HCT116 (cell line): Measurements from ENCODE around the gene AOAH. TPM values are rescaled to one million over a fixed set of nuclear protein-coding genes. Genes with fewer than 3 reads are reported as not detected.

Experiments
- ATAC-seq: fragments of 200-7000 bp; cut with Tn5 transposase; 2 replicates; pipeline ENCODE4 v1.9.1; 2020; ENCODE audit warnings: mild to moderate bottlenecking, moderate library complexity
- BruUV-seq: library from RNA; stranded (reverse); fragments of 400-500 nt; replicated peaks from 2 replicates; lab custom pipeline; 2021; lab: Mats Ljungman, UMichigan
- CTCF ChIA-PET: fragments of 300-600 bp; sonication (Branson Sonifier 250); formaldehyde crosslinking; loops from one replicate; lab custom pipeline; 2021; ENCODE audit warnings: antibody characterized with exemption; lab: Charles Lee
- POLR2A ChIA-PET: fragments of 300-600, 350-600 bp; sonication (Branson Sonifier 250); formaldehyde crosslinking; loops from one replicate; lab custom pipeline; 2021; ENCODE audit warnings: antibody characterized with exemption; lab: Charles Lee
- RAD21 ChIA-PET, 2 experiments: fragments of 300-600 bp; sonication (Branson Sonifier 250); formaldehyde crosslinking; loops; one replicate each; lab custom pipeline; 2023; ENCODE audit warnings: low total read pairs in 2 of 2; ENCODE audit not compliant: uncharacterized antibody in 2 of 2, unreplicated experiment in 2 of 2, low non-redundant PET in 1 of 2; lab: Charles Lee
- DNase-seq: peaks from one replicate; pipeline ENCODE4 v3.0.0-alpha.2; 2010; ENCODE audit warnings: low read depth, low spot score
- H2AFZ ChIP-seq: fragments of 200-600 bp; shearing (Covaris generic), sonication (generic); 2 replicates; pipeline ENCODE4 v1.6.1; 2017; ENCODE audit warnings: low read depth, mixed run types, mixed read lengths, antibody characterized with exemption, low read length; ENCODE audit not compliant: poor library complexity, severe bottlenecking
- H3K27ac ChIP-seq: 2 replicates; pipeline ENCODE4 v1.5.1; 2012; ENCODE audit warnings: low read depth, low read length
- H3K27me3 ChIP-seq: fragments of 200-600 bp; sonication (generic); 2 replicates; pipeline ENCODE4 v1.6.1; 2016; ENCODE audit warnings: mixed run types, low read length, mixed read lengths; ENCODE audit not compliant: insufficient read depth
- H3K36me3 ChIP-seq, 2 experiments: fragments of 200-500 bp in 1 of 2; fragments of 200-600 bp in 1 of 2; sonication (Bioruptor generic) in 1 of 2; sonication (generic) in 1 of 2; 2 replicates each; pipeline versions ENCODE4 v1.5.1 to v1.6.1; 2014 to 2016; ENCODE audit warnings: low read length in 2 of 2, inconsistent platforms in 1 of 2, mixed read lengths in 1 of 2, mixed run types in 1 of 2; ENCODE audit not compliant: insufficient read depth in 2 of 2, control insufficient read depth in 1 of 2
- H3K4me1 ChIP-seq, 2 experiments: fragments of 200-600 bp in 1 of 2; sonication (generic) in 1 of 2; 2 replicates each; pipeline versions ENCODE4 v1.5.1 to v1.6.1; 2012 to 2017; ENCODE audit warnings: low read length in 2 of 2, inconsistent platforms in 1 of 2, mild to moderate bottlenecking in 1 of 2, mixed read lengths in 1 of 2, mixed run types in 1 of 2, moderate library complexity in 1 of 2; ENCODE audit not compliant: insufficient read depth in 2 of 2, control insufficient read depth in 1 of 2
- H3K4me2 ChIP-seq: fragments of 200-600 bp; sonication (generic); 2 replicates; pipeline ENCODE4 v1.6.1; 2017; ENCODE audit warnings: mixed run types, low read length, mixed read lengths
- H3K4me3 ChIP-seq, 2 experiments: fragments of 200-600 bp in 1 of 2; sonication (generic) in 1 of 2; replicated peaks in 1 of 2; 2 replicates each; pipeline ENCODE4 v1.5.1; 2011 to 2016; ENCODE audit warnings: low read length in 2 of 2, control low read depth in 1 of 2, low read depth in 1 of 2, mild to moderate bottlenecking in 1 of 2, mixed read lengths in 1 of 2, mixed run types in 1 of 2
- H3K79me2 ChIP-seq: fragments of 200-600 bp; sonication (generic); 2 replicates; pipeline ENCODE4 v1.6.1; 2017; ENCODE audit warnings: mild to moderate bottlenecking, mixed run types, low read length, moderate library complexity, mixed read lengths; ENCODE audit not compliant: insufficient read depth
- H3K9ac ChIP-seq: fragments of 200-600 bp; sonication (generic); 2 replicates; pipeline ENCODE4 v1.6.1; 2016; ENCODE audit warnings: low read length, mixed read lengths
- H3K9me2 ChIP-seq: fragments of 200-600 bp; sonication (generic), shearing (Covaris generic); 2 replicates; pipeline ENCODE4 v1.6.1; 2017; ENCODE audit warnings: mixed run types, mild to moderate bottlenecking, moderate library complexity; ENCODE audit not compliant: insufficient read depth
- H3K9me3 ChIP-seq, 2 experiments: fragments of 200-500 bp in 1 of 2; fragments of 200-600 bp in 1 of 2; sonication (Bioruptor generic) in 1 of 2; sonication (generic) in 1 of 2; 2 replicates each; pipeline ENCODE4 v1.6.1; 2014 to 2017; ENCODE audit warnings: low read length in 2 of 2, mixed read lengths in 2 of 2, inconsistent platforms in 1 of 2, low read depth in 1 of 2, mild to moderate bottlenecking in 1 of 2, mixed run types in 1 of 2, moderate library complexity in 1 of 2; ENCODE audit not compliant: control insufficient read depth in 1 of 2, insufficient read depth in 1 of 2
- H4K20me1 ChIP-seq: fragments of 200-600 bp; sonication (generic), shearing (Covaris generic); 2 replicates; pipeline ENCODE4 v1.6.1; 2017; ENCODE audit warnings: mixed run types, mild to moderate bottlenecking, moderate library complexity; ENCODE audit not compliant: insufficient read depth
- EGR1 ChIP-seq: IDR thresholded peaks from 2 replicates; pipeline ENCODE4 v1.6.1; 2012; ENCODE audit warnings: low read depth
- intact Hi-C: fragments of 100-400 bp; cut with micrococcal nuclease; formaldehyde crosslinking; loops from 2 replicates; pipeline ENCODE4 v1.10.0; 2022
- total RNA-seq: library from RNA; stranded (reverse); gene quantifications from one replicate; pipeline ENCODE4 v1.2.1, GENCODE V29; 2021; ENCODE audit not compliant: unreplicated experiment
- TF ChIP-seq, protein P1 (sequence below): IDR thresholded peaks from 2 replicates; pipeline ENCODE4 v1.6.1; 2012; ENCODE audit warnings: low read depth

AOAH gene
- total RNA-seq, 1 experiment from 2014 or later, result 1.1 TPM

DNA sequence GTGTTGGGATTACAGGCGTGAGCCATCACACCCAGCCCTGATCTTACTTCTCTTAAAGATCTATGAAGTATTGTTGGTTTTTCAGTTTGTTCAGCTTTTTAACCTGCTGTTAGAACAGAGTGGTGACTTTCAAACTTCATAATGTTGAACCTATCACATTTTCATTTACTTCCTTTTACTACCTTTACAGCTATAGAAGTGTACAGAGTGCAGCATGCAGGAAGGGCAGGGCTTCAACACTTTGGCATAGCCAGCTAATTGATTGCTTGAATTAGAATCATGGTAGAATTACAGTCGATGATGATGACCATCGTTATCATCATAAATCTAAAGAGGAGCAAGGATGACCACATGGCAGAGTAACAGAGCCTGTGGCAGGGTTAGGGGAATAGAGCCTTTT is 55.5 kb downstream of the AOAH start:
- no peaks in the 10 kb centered on the region for H3K79me2 ChIP-seq
- RAD21 ChIA-PET, result interaction anchor here in 1 of 2 experiments (1.6 kb wide), 1 partner anchor 513 kb away, joined by 4 read pairs; no protein-coding TSS in a partner anchor
- no peak overlapping the region for H2AFZ ChIP-seq
- POLR2A ChIA-PET, result interaction anchor here (0.5 kb wide), 1 partner anchor 16 kb away, joined by 4 read pairs; no protein-coding TSS in a partner anchor
- H3K27me3 ChIP-seq, result no peaks in the 10 kb centered on the region
- no TSS peak for BruUV-seq
- no peaks in the 10 kb centered on the region for H3K9me2 ChIP-seq
- H3K4me2 ChIP-seq, result no peak overlapping the region
- DNase-seq, result no peak
- no peaks in the 10 kb centered on the region for H3K36me3 ChIP-seq
- no peak overlapping the region for H3K9ac ChIP-seq
- no peak overlapping the region for H3K27ac ChIP-seq
- no peaks in the 10 kb centered on the region for H3K9me3 ChIP-seq
- H3K4me3 ChIP-seq, result no peak overlapping the region
- H4K20me1 ChIP-seq, result no peaks in the 10 kb centered on the region
- CTCF ChIA-PET, result interaction anchor here (0.6 to 3.1 kb wide), 2 partner anchors 15 to 582 kb away, joined by 3 to 17 read pairs; no protein-coding TSS in a partner anchor
- intact Hi-C loops, result loop anchor here (10.0 kb wide), 1 partner anchor 296 kb away; no protein-coding TSS in a partner anchor
- no peak for ATAC-seq
- TF ChIP-seq, protein P1, sequence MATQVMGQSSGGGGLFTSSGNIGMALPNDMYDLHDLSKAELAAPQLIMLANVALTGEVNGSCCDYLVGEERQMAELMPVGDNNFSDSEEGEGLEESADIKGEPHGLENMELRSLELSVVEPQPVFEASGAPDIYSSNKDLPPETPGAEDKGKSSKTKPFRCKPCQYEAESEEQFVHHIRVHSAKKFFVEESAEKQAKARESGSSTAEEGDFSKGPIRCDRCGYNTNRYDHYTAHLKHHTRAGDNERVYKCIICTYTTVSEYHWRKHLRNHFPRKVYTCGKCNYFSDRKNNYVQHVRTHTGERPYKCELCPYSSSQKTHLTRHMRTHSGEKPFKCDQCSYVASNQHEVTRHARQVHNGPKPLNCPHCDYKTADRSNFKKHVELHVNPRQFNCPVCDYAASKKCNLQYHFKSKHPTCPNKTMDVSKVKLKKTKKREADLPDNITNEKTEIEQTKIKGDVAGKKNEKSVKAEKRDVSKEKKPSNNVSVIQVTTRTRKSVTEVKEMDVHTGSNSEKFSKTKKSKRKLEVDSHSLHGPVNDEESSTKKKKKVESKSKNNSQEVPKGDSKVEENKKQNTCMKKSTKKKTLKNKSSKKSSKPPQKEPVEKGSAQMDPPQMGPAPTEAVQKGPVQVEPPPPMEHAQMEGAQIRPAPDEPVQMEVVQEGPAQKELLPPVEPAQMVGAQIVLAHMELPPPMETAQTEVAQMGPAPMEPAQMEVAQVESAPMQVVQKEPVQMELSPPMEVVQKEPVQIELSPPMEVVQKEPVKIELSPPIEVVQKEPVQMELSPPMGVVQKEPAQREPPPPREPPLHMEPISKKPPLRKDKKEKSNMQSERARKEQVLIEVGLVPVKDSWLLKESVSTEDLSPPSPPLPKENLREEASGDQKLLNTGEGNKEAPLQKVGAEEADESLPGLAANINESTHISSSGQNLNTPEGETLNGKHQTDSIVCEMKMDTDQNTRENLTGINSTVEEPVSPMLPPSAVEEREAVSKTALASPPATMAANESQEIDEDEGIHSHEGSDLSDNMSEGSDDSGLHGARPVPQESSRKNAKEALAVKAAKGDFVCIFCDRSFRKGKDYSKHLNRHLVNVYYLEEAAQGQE, result no peak
- TF ChIP-seq, all 23 proteins: peak for 0
- peaks cover 5 to 21% of the 10 kb centered on the region in 2 experiments for H3K4me1 ChIP-seq

DNA sequence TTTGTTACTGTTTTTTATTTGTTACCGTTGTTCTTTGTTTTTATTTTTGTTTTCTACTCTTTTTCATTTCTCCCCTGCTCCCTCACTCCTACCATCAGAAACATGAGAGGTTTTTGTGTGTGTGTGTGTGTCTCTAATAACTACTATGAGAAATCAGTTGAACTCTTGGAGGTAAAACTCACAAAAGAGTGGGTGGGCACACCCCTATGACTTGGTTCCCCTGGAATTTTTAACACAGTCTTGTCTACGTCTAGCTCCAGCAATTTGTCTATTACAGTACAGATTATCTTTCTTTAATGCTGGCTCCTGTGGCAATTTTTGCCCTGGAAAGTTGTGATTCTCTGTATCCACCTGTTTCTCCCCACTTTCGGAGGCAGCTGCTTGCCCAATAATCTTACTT is 56.2 kb downstream of the AOAH start:
- no peaks in the 10 kb centered on the region for H3K79me2 ChIP-seq
- H3K9ac ChIP-seq, result no peak overlapping the region
- no peaks in the 10 kb centered on the region for H3K36me3 ChIP-seq
- H4K20me1 ChIP-seq, result no peaks in the 10 kb centered on the region
- intact Hi-C loops, result loop anchor here (10.0 kb wide), 1 partner anchor 297 kb away; no protein-coding TSS in a partner anchor
- ATAC-seq (no peak), DNase-seq (no peak)
- no peaks in the 10 kb centered on the region for H3K9me2 ChIP-seq
- H3K27me3 ChIP-seq, result no peaks in the 10 kb centered on the region
- H2AFZ ChIP-seq, result no peak overlapping the region
- peaks cover 5 to 21% of the 10 kb centered on the region in 2 experiments for H3K4me1 ChIP-seq
- H3K4me2 ChIP-seq, result peak overlapping the region; percentile 18; the same call in 1 of the 2 replicates
- POLR2A ChIA-PET, result interaction anchor here (0.5 kb wide), 1 partner anchor 17 kb away, joined by 4 read pairs; no protein-coding TSS in a partner anchor
- RAD21 ChIA-PET, result interaction anchor here in 1 of 2 experiments (1.6 kb wide), 1 partner anchor 514 kb away, joined by 4 read pairs; no protein-coding TSS in a partner anchor
- TF ChIP-seq EGR1, result 0 out of 2 replicates have a peak, but pooled peaks have one; percentile 41
- TF ChIP-seq, protein P1, result no peak
- no peak overlapping the region for H3K27ac ChIP-seq
- CTCF ChIA-PET, result no interaction called here
- no peaks in the 10 kb centered on the region for H3K9me3 ChIP-seq
- BruUV-seq, result no TSS peak
- no peak overlapping the region for H3K4me3 ChIP-seq
